OCI-LY7 (cell line): ENCODE results near the gene PRDM10. TPM values are rescaled to one million over a fixed set of nuclear protein-coding genes. Genes with fewer than 3 reads are reported as not detected.
A peak's percentile ranks its signal among the peaks of the same experiment; 100 is the strongest.

Experiments
- BruUV-seq: library from RNA; stranded (reverse); fragments of 400-500 nt; replicated peaks from 2 replicates; lab custom pipeline; 2021; lab: Mats Ljungman, UMichigan
- CTCF ChIA-PET: fragments of 300-600 bp; sonication (Branson Sonifier 250); formaldehyde crosslinking; loops from one replicate; lab custom pipeline; 2022; ENCODE audit warnings: antibody characterized with exemption; ENCODE audit not compliant: unreplicated experiment; lab: Charles Lee
- POLR2A ChIA-PET: fragments of 300-600 bp; sonication (Branson Sonifier 250); formaldehyde crosslinking; loops from one replicate; lab custom pipeline; 2022; ENCODE audit warnings: antibody characterized with exemption; lab: Charles Lee
- DNase-seq: peaks from one replicate; pipeline ENCODE4 v3.0.0-alpha.2; 2015; ENCODE audit warnings: low spot score
- H2AFZ ChIP-seq: fragments of 200-600 bp; sonication (generic), shearing (Covaris generic); 2 replicates; pipeline ENCODE4 v1.6.1; 2014; ENCODE audit warnings: mild to moderate bottlenecking, antibody characterized with exemption, low read length, moderate library complexity
- H3K27ac ChIP-seq: fragments of 200-600 bp; sonication (generic); 2 replicates; pipeline ENCODE4 v1.5.1; 2014; ENCODE audit warnings: mixed run types, low read depth, mild to moderate bottlenecking, moderate library complexity, low read length, inconsistent platforms; ENCODE audit not compliant: poor library complexity, severe bottlenecking
- H3K36me3 ChIP-seq: fragments of 200-600 bp; sonication (generic); 2 replicates; pipeline ENCODE4 v1.6.1; 2014; ENCODE audit warnings: mild to moderate bottlenecking, antibody characterized with exemption, low read length, moderate library complexity, mixed read lengths; ENCODE audit not compliant: insufficient read depth
- H3K4me1 ChIP-seq: fragments of 200-600 bp; sonication (generic); 2 replicates; pipeline ENCODE4 v1.5.1; 2014; ENCODE audit warnings: mild to moderate bottlenecking, low read length; ENCODE audit not compliant: insufficient read depth, poor library complexity, severe bottlenecking
- H3K4me2 ChIP-seq: fragments of 200-600 bp; sonication (generic); 2 replicates; pipeline ENCODE4 v1.6.1; 2014; ENCODE audit warnings: mild to moderate bottlenecking, low read length
- H3K4me3 ChIP-seq: fragments of 200-600 bp; sonication (generic); 2 replicates; pipeline ENCODE4 v1.5.1; 2014; ENCODE audit warnings: mild to moderate bottlenecking, low read depth, low read length; ENCODE audit not compliant: poor library complexity, severe bottlenecking
- H3K79me2 ChIP-seq: fragments of 200-600 bp; sonication (generic); 2 replicates; pipeline ENCODE4 v1.6.1; 2016; ENCODE audit warnings: low read depth, mild to moderate bottlenecking, low read length, moderate library complexity, mixed read lengths; ENCODE audit not compliant: insufficient read depth
- H3K9me2 ChIP-seq: fragments of 200-600 bp; sonication (generic); 2 replicates; pipeline ENCODE4 v1.6.1; 2016; ENCODE audit warnings: mild to moderate bottlenecking, low read length, mixed read lengths; ENCODE audit not compliant: insufficient read depth
- H3K9me3 ChIP-seq: fragments of 200-600 bp; sonication (generic); 2 replicates; pipeline ENCODE4 v1.6.1; 2014; ENCODE audit warnings: mild to moderate bottlenecking, mixed run types, low read length, mixed read lengths
- H4K20me1 ChIP-seq: fragments of 200-600 bp; sonication (generic); 2 replicates; pipeline ENCODE4 v1.6.1; 2014; ENCODE audit warnings: mild to moderate bottlenecking, antibody characterized with exemption, low read length, moderate library complexity, mixed read lengths; ENCODE audit not compliant: insufficient read depth
- CTCF ChIP-seq: fragments of 200-600 bp; sonication (generic); conservative IDR thresholded peaks from 2 replicates; pipeline ENCODE4 v1.5.1; 2014; ENCODE audit warnings: mild to moderate bottlenecking, antibody characterized with exemption, low read length, moderate library complexity, mixed read lengths
- EZH2phosphoT487 ChIP-seq: fragments of 200-600 bp; sonication (generic); IDR thresholded peaks from 2 replicates; pipeline ENCODE4 v1.6.1; 2018; ENCODE audit warnings: low read depth, borderline replicate concordance, mild to moderate bottlenecking, mixed run types, antibody characterized with exemption, low read length, moderate library complexity, mixed read lengths
- intact Hi-C: fragments of 100-400 bp; cut with micrococcal nuclease; formaldehyde crosslinking; loops from one replicate; pipeline ENCODE4 v1.10.0; 2022; ENCODE audit not compliant: unreplicated experiment
- total RNA-seq, 2 experiments: library from RNA; depleted of rRNA in 1 of 2; stranded (reverse); fragments of >200 nt in 1 of 2; shearing (Covaris generic) in 1 of 2; gene quantifications; 2 replicates each; pipeline ENCODE4 v1.2.3, GENCODE V29; 2014 to 2022

Gene PRDM10
- total RNA-seq, 2 experiments from 2014 or later: 29.8 to 60.6 TPM

- ChIA-PET CTCF (no interaction called here), POLR2A (interaction anchor here (0.5 to 6.5 kb wide), 17 partner anchors 8 to 229 kb away, joined by 3 to 88 read pairs (median 5); partner anchors contain the start of gene PRDM10)
- peaks cover 20% of the 10 kb centered on the region for H3K79me2 ChIP-seq
- no peak for TF ChIP-seq EZH2phosphoT487
- TF ChIP-seq CTCF: no peak
- peaks cover 56% of the 10 kb centered on the region for H3K4me1 ChIP-seq
- intact Hi-C loops: loop anchor here (1.0 kb wide), 1 partner anchor 23 kb away; no protein-coding TSS in a partner anchor
- H3K4me2 ChIP-seq: peak overlapping the region; percentile 78
- peak overlapping the region; percentile 91 for H3K27ac ChIP-seq
- 0 out of 2 replicates have a peak, but pooled peaks cover 5% of the 10 kb centered on the region for H3K9me3 ChIP-seq
- H3K9me2 ChIP-seq: no peaks in the 10 kb centered on the region
- peaks cover 7% of the 10 kb centered on the region for H3K36me3 ChIP-seq
- H3K4me3 ChIP-seq: peak overlapping the region; percentile 45
- no peaks in the 10 kb centered on the region for H4K20me1 ChIP-seq
- peak; percentile 76 for DNase-seq
- peak overlapping the region; percentile 73; the same call in 1 of the 2 replicates for H2AFZ ChIP-seq
- BruUV-seq: no TSS peak
Observed at GRCh38 chr11:129950101-129951091, 52.2 kb downstream of the PRDM10 start.

- POLR2A ChIA-PET: interaction anchor here (0.7 to 6.5 kb wide), 12 partner anchors 7 to 208 kb away, joined by 3 to 88 read pairs (median 11); partner anchors contain the start of gene PRDM10
- peak overlapping the region; percentile 78 for H3K4me2 ChIP-seq
- CTCF ChIA-PET: interaction anchor here (1.2 kb wide), 1 partner anchor 10 kb away, joined by 5 read pairs; no protein-coding TSS in a partner anchor
Observed at GRCh38 chr11:129948926-129949466, 53.6 kb downstream of the PRDM10 start.

More at GRCh38 chr11:129948926-129949466, 53.6 kb downstream of the PRDM10 start:
- no peak overlapping the region for H3K4me3 ChIP-seq
- H4K20me1 ChIP-seq: no peaks in the 10 kb centered on the region
- BruUV-seq: no TSS peak
- peaks cover 65% of the 10 kb centered on the region for H3K4me1 ChIP-seq
- DNase-seq: no peak
- H3K9me2 ChIP-seq: no peaks in the 10 kb centered on the region
- TF ChIP-seq EZH2phosphoT487 (no peak), CTCF (no peak)
- peaks cover 34% of the 10 kb centered on the region for H3K79me2 ChIP-seq
- peak overlapping the region; percentile 73; the same call in 1 of the 2 replicates for H2AFZ ChIP-seq
- H3K27ac ChIP-seq: peak overlapping the region; percentile 91
- intact Hi-C loops: loop anchor here (5.0 kb wide), 1 partner anchor 233 kb away; no protein-coding TSS in a partner anchor
- H3K9me3 ChIP-seq: no peaks in the 10 kb centered on the region
- H3K36me3 ChIP-seq: peaks cover 20% of the 10 kb centered on the region
